Trophoblast cell (in vitro differentiated cells and primary cell): ENCODE measurements around the gene COL1A1.

Source experiments
- DNase-seq, 2 donors: peaks; one replicate each; pipeline ENCODE4 v3.0.0-alpha.2; 2016
- H2AFZ ChIP-seq: 2 replicates; pipeline ENCODE4 v1.6.1; 2013; ENCODE audit warnings: low read length, moderate library complexity, mild to moderate bottlenecking; ENCODE audit not compliant: insufficient read depth, poor library complexity
- H2AK5ac ChIP-seq: 2 replicates; pipeline ENCODE4 v1.6.1; 2013; ENCODE audit warnings: mild to moderate bottlenecking, low read length
- H2BK120ac ChIP-seq: 2 replicates; pipeline ENCODE4 v1.6.1; 2013; ENCODE audit warnings: low read length, mild to moderate bottlenecking, moderate library complexity; ENCODE audit not compliant: insufficient read depth, poor library complexity
- H2BK12ac ChIP-seq: 2 replicates; pipeline ENCODE4 v1.6.1; 2013; ENCODE audit warnings: mild to moderate bottlenecking, low read length, moderate library complexity
- H2BK5ac ChIP-seq: 2 replicates; pipeline ENCODE4 v1.6.1; 2013; ENCODE audit warnings: low read length, low read depth, moderate library complexity, mild to moderate bottlenecking; ENCODE audit not compliant: poor library complexity
- H3K14ac ChIP-seq: 2 replicates; pipeline ENCODE4 v1.6.1; 2013; ENCODE audit warnings: mild to moderate bottlenecking, low read length
- H3K18ac ChIP-seq: 2 replicates; pipeline ENCODE4 v1.6.1; 2013; ENCODE audit warnings: mild to moderate bottlenecking, low read length
- H3K23ac ChIP-seq: 2 replicates; pipeline ENCODE4 v1.6.1; 2013; ENCODE audit warnings: low read length
- H3K27ac ChIP-seq: 2 replicates; pipeline ENCODE4 v1.5.1; 2013; ENCODE audit warnings: low read depth, mild to moderate bottlenecking, inconsistent platforms, low read length, moderate library complexity
- H3K27me3 ChIP-seq: 2 replicates; pipeline ENCODE4 v1.6.1; 2013; ENCODE audit warnings: inconsistent platforms, mild to moderate bottlenecking, low read length, moderate library complexity; ENCODE audit not compliant: insufficient read depth
- H3K36me3 ChIP-seq, 2 experiments: 1 replicate in 1 of 2; 2 replicates in 1 of 2; pipeline ENCODE4 v1.6.1; 2013; ENCODE audit warnings: low read length in 2 of 2, mild to moderate bottlenecking in 2 of 2, moderate library complexity in 1 of 2; ENCODE audit not compliant: insufficient read depth in 2 of 2, control insufficient read depth in 1 of 2
- H3K4ac ChIP-seq: 2 replicates; pipeline ENCODE4 v1.6.1; 2013; ENCODE audit warnings: low read depth, mild to moderate bottlenecking, low read length, moderate library complexity
- H3K4me1 ChIP-seq, 2 experiments: 1 replicate in 1 of 2; 2 replicates in 1 of 2; pipeline ENCODE4 v1.6.1; 2013; ENCODE audit warnings: low read length in 2 of 2, mild to moderate bottlenecking in 2 of 2, moderate library complexity in 1 of 2; ENCODE audit not compliant: insufficient read depth in 2 of 2, control insufficient read depth in 1 of 2
- H3K4me2 ChIP-seq: 2 replicates; pipeline ENCODE4 v1.6.1; 2013; ENCODE audit warnings: inconsistent platforms, mild to moderate bottlenecking, low read length, moderate library complexity
- H3K4me3 ChIP-seq: 2 replicates; pipeline ENCODE4 v1.5.1; 2013; ENCODE audit warnings: mild to moderate bottlenecking, low read depth, low read length, inconsistent platforms
- H3K79me1 ChIP-seq: one replicate; pipeline ENCODE4 v1.6.1; 2013; ENCODE audit warnings: low read length
- H3K79me2 ChIP-seq: 2 replicates; pipeline ENCODE4 v1.6.1; 2013; ENCODE audit warnings: low read length, mild to moderate bottlenecking; ENCODE audit not compliant: control insufficient read depth, insufficient read depth, poor library complexity
- H3K9ac ChIP-seq: 2 replicates; pipeline ENCODE4 v1.6.1; 2013; ENCODE audit warnings: mild to moderate bottlenecking, low read length
- H3K9me3 ChIP-seq: 2 replicates; pipeline ENCODE4 v1.6.1; 2013; ENCODE audit warnings: low read depth, mild to moderate bottlenecking, control low read depth, inconsistent platforms, low read length; ENCODE audit not compliant: insufficient read depth
- H4K12ac ChIP-seq: 2 replicates; pipeline ENCODE4 v1.6.1; 2013; ENCODE audit warnings: low read depth, mild to moderate bottlenecking, low read length, moderate library complexity
- H4K8ac ChIP-seq: 2 replicates; pipeline ENCODE4 v1.6.1; 2013; ENCODE audit warnings: low read depth, mild to moderate bottlenecking, low read length, moderate library complexity
- H4K91ac ChIP-seq: one replicate; pipeline ENCODE4 v1.6.1; 2013; ENCODE audit warnings: low read depth, mild to moderate bottlenecking, low read length, moderate library complexity
- WGBS: extraction: QIAGEN DNeasy Blood & Tissue Kit; methylation state at CpG from one replicate; pipeline ENCODE4 v1.1.7; 2013; ENCODE audit warnings: missing lambda C conversion rate; ENCODE audit not compliant: insufficient read length, insufficient coverage; ENCODE audit errors: extremely low coverage; 5-methylcytosine and 5-hydroxymethylcytosine counted together

Gene COL1A1

DNA sequence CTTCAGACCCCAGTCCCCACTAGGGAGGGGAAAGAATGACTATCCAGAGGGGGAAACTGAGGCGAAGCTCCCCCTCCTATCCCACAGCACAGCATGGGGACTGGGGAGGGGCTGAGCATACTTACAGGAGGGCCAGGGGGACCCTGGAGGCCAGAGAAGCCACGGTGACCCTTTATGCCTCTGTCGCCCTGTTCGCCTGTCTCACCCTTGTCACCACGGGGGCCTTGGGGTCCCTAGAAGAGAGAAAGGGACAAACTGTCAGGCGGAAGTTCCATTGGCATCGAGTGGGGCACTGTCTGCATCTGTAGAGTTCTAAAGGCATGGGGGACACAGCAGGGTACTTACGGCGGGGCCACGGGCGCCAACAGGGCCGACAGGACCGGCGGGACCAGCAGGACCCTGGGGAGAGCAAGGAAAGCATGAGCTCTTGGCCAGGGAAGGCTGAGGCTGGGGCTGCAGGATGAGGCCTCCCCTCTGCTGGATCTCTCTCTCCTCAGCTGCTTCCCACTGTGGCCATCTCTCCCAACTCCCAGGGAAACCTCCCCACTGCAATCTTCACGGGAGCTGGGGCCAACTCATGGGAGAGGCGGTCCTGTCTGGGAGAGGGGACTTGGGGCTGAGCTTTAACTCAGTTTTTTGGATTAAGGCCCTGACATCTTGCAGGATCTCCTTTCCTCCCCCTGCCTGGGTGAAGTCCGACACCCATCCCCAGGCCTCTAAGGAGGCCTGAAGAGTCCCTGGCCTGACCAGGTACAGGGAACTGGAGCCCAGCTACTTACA lies 13.5 kb downstream of the COL1A1 start:
- Histone ChIP-seq H2BK5ac (no peak overlapping the region), H3K4me2 (no peak overlapping the region), H3K79me1 (no peaks in the 10 kb centered on the region), H2BK120ac (no peak overlapping the region), H4K91ac (no peak overlapping the region), H3K27me3 (no peaks in the 10 kb centered on the region), H3K27ac (no peak overlapping the region), H3K9ac (no peak overlapping the region), H2AK5ac (no peak overlapping the region), H3K79me2 (no peaks in the 10 kb centered on the region), H3K23ac (no peak overlapping the region), H4K12ac (no peak overlapping the region), H3K4me1 (peaks cover 4 to 7% of the 10 kb centered on the region in 2 experiments), H3K4ac (no peak overlapping the region), H4K8ac (no peak overlapping the region), H3K18ac (no peak overlapping the region), H3K36me3 (peaks cover 83 to 89% of the 10 kb centered on the region in 2 experiments), H3K14ac (no peak overlapping the region), H2AFZ (no peak overlapping the region), H2BK12ac (no peak overlapping the region), H3K4me3 (no peak overlapping the region), H3K9me3 (peaks cover 4% of the 10 kb centered on the region)
- no peak for DNase-seq
- WGBS = no CpG with 5 or more reads among the region's 17 CpGs

DNA sequence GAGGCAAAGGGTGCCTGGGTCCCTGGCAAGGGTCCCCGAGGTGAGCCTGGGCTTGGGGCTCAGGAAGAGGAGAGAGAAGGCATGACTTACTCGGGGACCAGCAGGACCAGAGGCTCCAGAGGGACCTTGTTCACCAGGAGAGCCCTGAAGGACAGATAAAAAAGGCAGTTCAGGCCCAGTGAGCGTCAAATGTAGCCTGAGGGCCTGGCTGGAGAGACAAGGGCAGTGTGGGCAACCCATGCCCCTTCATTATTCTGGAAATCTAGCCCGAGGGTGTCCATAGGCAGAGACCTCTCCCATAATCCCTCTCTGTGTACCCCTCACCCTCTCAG lies 14.1 kb downstream of the COL1A1 start:
- Histone ChIP-seq H3K14ac (no peak overlapping the region), H3K9ac (no peak overlapping the region), H2BK12ac (no peak overlapping the region), H3K4ac (no peak overlapping the region), H4K8ac (no peak overlapping the region), H2AK5ac (no peak overlapping the region), H3K36me3 (peaks cover 77 to 83% of the 10 kb centered on the region in 2 experiments), H3K27me3 (no peaks in the 10 kb centered on the region), H2AFZ (no peak overlapping the region), H2BK120ac (no peak overlapping the region), H4K12ac (no peak overlapping the region), H3K4me2 (no peak overlapping the region), H3K4me1 (peaks cover 4 to 7% of the 10 kb centered on the region in 2 experiments), H3K23ac (no peak overlapping the region), H4K91ac (no peak overlapping the region), H3K79me2 (no peaks in the 10 kb centered on the region), H2BK5ac (no peak overlapping the region), H3K4me3 (no peak overlapping the region), H3K79me1 (no peaks in the 10 kb centered on the region), H3K18ac (no peak overlapping the region), H3K27ac (no peak overlapping the region), H3K9me3 (peaks cover 4% of the 10 kb centered on the region)
- no CpG with 5 or more reads among the region's 4 CpGs for WGBS
- no peak for DNase-seq

DNA sequence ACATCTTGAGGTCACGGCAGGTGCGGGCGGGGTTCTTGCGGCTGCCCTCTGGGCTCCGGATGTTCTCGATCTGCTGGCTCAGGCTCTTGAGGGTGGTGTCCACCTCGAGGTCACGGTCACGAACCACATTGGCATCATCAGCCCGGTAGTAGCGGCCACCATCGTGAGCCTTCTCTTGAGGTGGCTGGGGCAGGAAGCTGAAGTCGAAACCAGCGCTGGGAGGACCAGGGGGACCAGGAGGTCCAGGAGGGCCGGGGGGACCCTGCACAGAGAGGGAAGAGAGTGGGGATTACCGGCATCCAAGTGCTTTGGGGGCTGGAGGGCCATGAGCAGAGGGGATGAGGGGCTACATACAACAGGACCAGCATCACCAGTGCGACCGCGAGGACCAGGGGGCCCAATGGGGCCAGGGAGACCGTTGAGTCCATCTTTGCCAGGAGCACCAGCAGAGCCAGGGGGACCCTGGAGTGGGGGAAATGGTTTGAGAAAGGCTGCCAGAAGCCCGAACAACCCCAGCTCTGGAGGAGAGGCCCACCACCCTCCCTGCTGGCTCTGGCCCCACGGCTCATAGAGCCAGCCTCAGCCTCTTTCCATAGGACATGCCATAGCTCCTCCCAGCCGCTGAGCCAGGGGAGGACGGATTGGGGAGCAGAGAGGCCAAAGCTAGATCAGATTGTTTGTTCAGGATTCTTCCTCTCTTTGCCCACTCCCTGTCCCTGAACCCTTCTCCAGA lies 14.6 kb downstream of the COL1A1 start:
- Histone ChIP-seq H3K23ac (no peak overlapping the region), H2BK120ac (no peak overlapping the region), H4K8ac (no peak overlapping the region), H3K27me3 (no peaks in the 10 kb centered on the region), H3K36me3 (peaks cover 72 to 77% of the 10 kb centered on the region in 2 experiments), H3K4me2 (no peak overlapping the region), H3K79me2 (no peaks in the 10 kb centered on the region), H3K14ac (no peak overlapping the region), H2AFZ (no peak overlapping the region), H3K79me1 (no peaks in the 10 kb centered on the region), H2AK5ac (no peak overlapping the region), H3K4me1 (peaks cover 4 to 7% of the 10 kb centered on the region in 2 experiments), H3K9ac (no peak overlapping the region), H2BK12ac (no peak overlapping the region), H3K4me3 (no peak overlapping the region), H2BK5ac (no peak overlapping the region), H3K4ac (no peak overlapping the region), H4K12ac (no peak overlapping the region), H3K18ac (no peak overlapping the region), H4K91ac (no peak overlapping the region), H3K9me3 (peaks cover 4% of the 10 kb centered on the region), H3K27ac (no peak overlapping the region)
- no peak for DNase-seq
- WGBS = no CpG with 5 or more reads among the region's 24 CpGs

DNA sequence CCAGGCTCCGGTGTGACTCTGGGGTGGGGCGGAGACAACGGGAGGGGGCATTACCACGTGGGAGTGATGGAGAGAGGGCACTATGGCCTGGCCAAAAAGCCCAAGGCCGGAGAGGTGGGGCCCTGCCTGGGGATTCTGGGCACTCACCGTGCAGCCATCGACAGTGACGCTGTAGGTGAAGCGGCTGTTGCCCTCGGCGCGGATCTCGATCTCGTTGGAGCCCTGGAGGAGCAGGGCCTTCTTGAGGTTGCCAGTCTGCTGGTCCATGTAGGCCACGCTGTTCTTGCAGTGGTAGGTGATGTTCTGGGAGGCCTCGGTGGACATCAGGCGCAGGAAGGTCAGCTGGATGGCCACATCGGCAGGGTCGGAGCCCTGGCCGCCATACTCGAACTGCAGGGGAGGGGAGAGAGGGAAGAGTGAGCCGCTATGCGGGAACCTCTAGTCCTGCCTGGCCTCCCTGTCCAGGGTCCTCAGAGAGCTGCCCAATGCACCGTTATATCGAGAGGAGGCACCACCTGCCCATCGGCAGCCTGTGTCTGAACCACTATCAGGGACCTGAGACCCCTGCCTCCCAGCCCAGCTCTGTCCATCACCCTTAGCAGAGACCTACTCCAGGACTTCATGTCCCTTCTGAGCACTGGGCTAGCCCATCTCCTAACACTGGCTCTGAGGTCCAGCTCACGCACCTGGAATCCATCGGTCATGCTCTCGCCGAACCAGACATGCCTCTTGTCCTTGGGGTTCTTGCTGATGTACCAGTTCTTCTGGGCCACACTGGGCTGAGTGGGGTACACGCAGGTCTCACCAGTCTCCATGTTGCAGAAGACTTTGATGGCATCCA lies 15.6 kb downstream of the COL1A1 start:
- no peak overlapping the region for H3K18ac ChIP-seq
- no CpG with 5 or more reads among the region's 31 CpGs for WGBS
- no peaks in the 10 kb centered on the region for H3K27me3 ChIP-seq

More for the DNA sequence above, 15.6 kb downstream of the COL1A1 start:
- H2BK5ac ChIP-seq = no peak overlapping the region
- no peak overlapping the region for H3K4ac ChIP-seq
- no peak overlapping the region for H3K14ac ChIP-seq
- peaks cover 7% of the 10 kb centered on the region for H3K9me3 ChIP-seq
- no peak overlapping the region for H2AFZ ChIP-seq
- no peak overlapping the region for H3K4me2 ChIP-seq
- H3K4me3 ChIP-seq = no peak overlapping the region
- no peak overlapping the region for H4K91ac ChIP-seq
- H2AK5ac ChIP-seq = no peak overlapping the region
- no peak overlapping the region for H4K12ac ChIP-seq
- no peak overlapping the region for H3K27ac ChIP-seq
- no peak overlapping the region for H4K8ac ChIP-seq
- peaks cover 4 to 9% of the 10 kb centered on the region in 2 experiments for H3K4me1 ChIP-seq
- peaks cover 62 to 68% of the 10 kb centered on the region in 2 experiments for H3K36me3 ChIP-seq
- no peaks in the 10 kb centered on the region for H3K79me1 ChIP-seq
- H2BK12ac ChIP-seq = no peak overlapping the region
- H3K79me2 ChIP-seq = no peaks in the 10 kb centered on the region
- no peak overlapping the region for H3K23ac ChIP-seq
- H3K9ac ChIP-seq = no peak overlapping the region
- no peak for DNase-seq
- H2BK120ac ChIP-seq = no peak overlapping the region
